A172 (cell line): ENCODE results near the gene ARHGEF7. TPM values are rescaled to one million over a fixed set of nuclear protein-coding genes. Genes with fewer than 3 reads are reported as not detected.
"Not testable (repeated sequence)": the region's sequence is repeated elsewhere in the genome, so short reads cannot be mapped to it uniquely, and the experiment has no call there.

ENCODE experiments used
- DNase-seq: peaks from one replicate; pipeline ENCODE4 v3.0.0-alpha.2; 2015; ENCODE audit warnings: low spot score
- total RNA-seq: library from RNA; depleted of rRNA; stranded (reverse); fragments of >200 nt; shearing (Covaris generic); gene quantifications from 2 replicates; pipeline ENCODE4 v1.2.3, GENCODE V29; 2014; rRNA removed

ARHGEF7 gene
- 18.7 and 26.9 TPM in 2 replicates for total RNA-seq

DNA sequence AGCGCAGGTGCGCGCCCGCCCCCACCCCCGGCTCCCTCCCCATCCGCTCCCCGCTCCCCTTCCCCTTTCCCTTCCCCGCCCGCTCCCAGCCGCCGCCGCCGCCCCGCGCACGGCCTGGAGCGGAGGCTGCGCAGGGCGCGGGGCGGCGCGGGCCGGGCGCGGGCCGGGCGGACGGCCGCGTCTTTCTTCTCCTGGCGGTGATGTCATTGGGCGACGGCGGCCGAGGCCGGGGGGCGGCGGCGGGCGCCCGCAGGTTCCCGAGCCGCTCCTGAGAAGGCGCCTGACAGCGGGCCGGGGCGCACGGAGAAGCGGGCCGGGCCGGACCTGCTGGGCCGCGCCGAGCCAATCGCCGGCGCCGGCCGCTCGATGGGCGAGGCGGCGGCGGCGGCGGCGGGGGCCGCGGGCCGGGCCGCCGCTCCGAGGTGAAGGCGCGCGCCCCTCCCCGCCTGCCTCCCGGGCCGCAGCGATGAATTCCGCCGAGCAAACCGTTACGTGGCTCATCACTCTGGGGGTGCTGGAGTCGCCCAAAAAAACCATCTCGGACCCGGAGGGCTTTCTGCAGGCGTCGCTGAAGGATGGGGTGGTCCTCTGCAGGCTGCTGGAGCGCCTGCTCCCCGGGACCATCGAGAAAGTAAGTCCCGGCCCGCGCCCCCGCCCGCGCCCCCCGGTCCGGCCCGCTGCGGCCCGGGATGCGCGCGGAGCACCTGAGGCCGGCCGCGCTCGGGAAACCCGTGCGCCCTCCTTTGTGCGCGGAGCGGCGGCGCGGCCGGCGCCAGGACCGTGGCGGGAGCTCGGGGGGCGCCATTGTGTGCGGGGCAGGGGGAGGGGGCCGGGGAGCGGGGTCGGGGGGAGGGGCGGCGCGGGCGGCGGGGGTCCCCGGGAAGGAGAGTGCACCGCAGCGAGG, at the start of gene ARHGEF7:
ARHGEF7 (plus strand) TSS at position 250 of the 904 bp plus-strand sequence; CDS start at position 467, 217 bp downstream.
- no peak for DNase-seq

- DNase-seq = no peak
Measured at GRCh38 chr13:111065698-111066097, 49.4 kb upstream of the ARHGEF7 start.

GRCh38 chr13:111066544-111066943, 48.6 kb upstream of the ARHGEF7 start:
- no peak for DNase-seq

DNA sequence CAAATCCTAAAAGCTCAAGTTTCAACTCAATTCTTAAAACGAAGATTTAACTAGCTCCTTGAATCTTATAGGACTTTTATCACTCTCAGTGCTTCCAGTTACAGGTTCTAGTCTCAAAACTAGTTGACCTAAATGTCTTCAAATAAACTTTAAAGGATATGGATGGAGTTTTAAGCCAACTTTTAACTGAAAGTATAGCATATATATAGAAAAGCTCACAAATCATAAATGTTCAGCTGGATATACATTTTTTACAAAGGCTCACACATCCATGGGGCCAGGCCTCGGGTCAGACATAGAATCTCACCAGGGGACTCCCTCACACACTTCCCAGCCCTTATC, 47.1 kb upstream of the ARHGEF7 start:
- DNase-seq = no peak

GRCh38 chr13:111071120-111071519, 44.0 kb upstream of the ARHGEF7 start:
- not testable (repeated sequence) for DNase-seq

DNA sequence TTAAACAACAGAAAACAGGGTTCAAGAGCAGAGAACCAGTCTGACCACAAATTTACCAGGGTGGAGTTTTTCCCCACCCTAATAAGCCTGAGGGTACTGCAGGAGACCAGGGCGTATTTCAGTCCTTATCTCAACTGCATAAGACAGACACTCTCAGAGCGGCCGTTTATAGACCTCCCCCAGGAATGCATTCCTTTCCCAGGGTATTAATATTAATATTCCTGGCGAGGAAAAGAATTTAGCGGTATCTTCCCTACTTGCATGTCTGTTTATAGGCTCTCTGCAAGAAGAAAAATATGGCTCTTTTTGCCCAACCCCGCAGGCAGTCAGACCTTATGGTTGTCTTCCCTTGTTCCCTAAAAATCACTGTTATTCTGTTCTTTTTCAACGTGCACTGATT, 43.6 kb upstream of the ARHGEF7 start:
- DNase-seq = not testable (repeated sequence)

DNA sequence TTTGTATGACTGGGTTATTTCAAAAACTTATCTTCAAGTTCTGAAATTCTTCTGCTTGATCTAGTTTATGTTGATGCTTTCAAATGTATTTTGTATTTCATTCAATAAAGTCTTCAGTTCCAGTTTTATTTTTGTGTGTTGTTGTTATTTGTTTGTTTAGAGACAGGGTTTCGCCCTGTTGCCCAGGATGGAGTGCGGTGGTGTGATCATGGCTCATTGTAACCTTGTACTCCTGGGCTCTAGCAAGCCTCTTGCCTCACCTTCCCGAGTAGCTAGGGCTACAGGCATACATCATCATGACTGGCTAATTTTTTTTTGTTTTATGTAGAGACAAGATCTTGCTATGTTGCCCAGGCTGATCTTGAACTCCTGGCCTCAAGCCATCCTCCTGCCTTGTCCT, 40.3 kb upstream of the ARHGEF7 start:
- no peak for DNase-seq

DNA sequence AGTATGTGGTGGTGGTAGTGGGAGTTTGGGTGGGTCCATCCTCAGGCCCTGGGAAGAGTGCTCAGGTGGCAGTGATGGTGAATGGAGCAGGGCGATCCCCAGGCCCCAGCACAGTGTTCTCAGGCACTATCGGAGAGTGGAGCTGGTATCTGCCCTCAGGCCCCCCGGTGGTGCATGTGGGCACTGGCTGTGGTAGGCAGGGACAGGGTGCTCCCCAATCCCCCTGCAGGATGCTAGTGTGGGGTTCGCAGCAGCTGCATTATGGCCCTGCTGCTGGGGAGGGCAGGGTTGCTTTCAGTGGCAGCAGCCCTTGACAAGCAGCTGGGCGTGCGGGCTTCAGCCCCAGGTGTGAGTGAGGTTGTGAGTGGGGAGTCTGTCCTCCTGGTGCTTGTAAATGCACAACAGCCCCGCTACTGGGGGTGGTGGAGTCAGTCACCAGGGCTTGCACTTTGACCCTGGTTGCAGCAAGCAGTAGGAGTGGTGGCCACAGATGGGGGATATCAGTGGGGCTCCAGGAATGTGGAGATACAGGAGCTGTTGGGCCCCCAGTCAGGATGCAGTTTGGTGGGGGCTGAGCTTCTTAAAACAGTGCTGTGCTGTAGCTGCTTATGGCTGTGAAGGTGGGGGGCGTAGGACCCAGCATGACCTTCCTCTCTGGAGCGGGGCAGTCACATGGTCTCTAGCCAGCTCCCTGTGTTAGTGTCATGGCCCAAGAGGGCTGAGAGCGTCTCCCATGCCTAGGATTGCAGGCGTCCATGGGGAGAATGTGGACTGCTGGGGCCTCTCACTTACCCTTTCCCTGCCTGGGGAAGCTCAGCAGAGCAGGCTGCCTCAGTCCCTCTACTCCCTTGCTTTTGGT, 38.7 kb upstream of the ARHGEF7 start:
- no peak for DNase-seq

GRCh38 chr13:111079375-111079774, 35.7 kb upstream of the ARHGEF7 start:
- DNase-seq = no peak

DNA sequence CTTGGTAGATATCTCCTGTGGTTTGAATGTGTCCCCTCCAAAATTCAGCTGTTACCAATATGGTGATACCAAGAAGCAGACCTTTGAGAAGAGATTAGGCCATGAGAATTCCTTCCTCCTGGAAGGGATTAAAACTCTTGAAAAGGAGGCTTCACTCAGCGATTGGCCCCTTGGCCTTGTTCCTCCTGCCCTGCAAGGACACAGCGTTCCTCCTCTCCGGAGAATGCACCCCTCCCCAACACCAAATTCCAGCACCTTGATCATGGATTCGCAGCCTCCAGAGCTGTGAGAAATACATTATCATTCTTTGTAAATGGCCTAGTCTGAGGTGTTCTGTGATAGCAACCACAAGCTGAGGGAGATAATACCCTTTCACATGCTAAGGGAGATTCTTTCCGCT, 34.5 kb upstream of the ARHGEF7 start:
- no peak for DNase-seq

- no peak for DNase-seq
Measured at GRCh38 chr13:111082240-111082639, 32.9 kb upstream of the ARHGEF7 start.

DNA sequence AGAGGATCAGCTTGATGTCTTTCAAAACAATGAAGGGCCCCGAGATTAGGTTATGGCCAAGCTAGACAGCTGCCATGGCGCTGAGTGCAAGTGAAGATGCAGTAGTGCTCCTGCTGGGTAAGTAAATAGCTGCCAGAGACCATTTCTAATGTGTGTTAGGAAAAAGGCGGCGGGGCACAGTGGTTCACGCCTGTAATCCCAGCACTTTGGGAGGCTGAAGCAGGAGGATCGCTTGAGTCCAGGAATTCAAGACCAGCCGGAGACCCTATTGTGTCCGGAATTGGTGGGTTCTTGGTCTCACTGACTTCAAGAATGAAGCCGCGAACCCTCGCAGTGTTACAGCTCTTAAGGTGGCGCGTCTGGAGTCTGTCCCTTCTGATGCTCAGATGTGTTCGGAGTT, 32.3 kb upstream of the ARHGEF7 start:
- DNase-seq = not testable (repeated sequence)

- DNase-seq = not testable (repeated sequence)
Measured at GRCh38 chr13:111083693-111084092, 31.4 kb upstream of the ARHGEF7 start.

- DNase-seq = no peak
Measured at GRCh38 chr13:111090169-111090568, 24.9 kb upstream of the ARHGEF7 start.

DNA sequence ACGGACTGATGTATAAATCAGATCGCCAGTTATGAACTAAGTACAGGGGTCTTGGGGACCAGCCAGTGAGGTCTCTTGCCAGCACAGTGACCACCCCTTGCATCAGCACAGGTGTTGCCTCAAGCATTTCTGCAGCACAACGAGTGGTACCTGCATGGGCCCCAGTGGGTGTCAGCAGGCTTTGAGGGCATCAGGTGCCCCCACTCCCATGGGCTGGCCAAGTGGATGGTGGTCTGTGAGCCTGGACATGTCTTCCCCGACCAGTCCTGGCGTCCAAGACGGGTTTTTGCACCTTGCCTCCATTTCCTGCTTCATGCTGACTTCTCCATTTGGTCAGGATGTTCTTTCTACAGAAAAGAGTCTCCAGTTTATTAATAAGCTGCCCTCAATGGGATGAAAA, 22.4 kb upstream of the ARHGEF7 start:
- no peak for DNase-seq

- no peak for DNase-seq
Measured at GRCh38 chr13:111093136-111093535, 22.0 kb upstream of the ARHGEF7 start.

GRCh38 chr13:111093634-111094033, 21.5 kb upstream of the ARHGEF7 start:
- DNase-seq = no peak

- DNase-seq = no peak
Measured at GRCh38 chr13:111095031-111095840, 19.9 kb upstream of the ARHGEF7 start.

DNA sequence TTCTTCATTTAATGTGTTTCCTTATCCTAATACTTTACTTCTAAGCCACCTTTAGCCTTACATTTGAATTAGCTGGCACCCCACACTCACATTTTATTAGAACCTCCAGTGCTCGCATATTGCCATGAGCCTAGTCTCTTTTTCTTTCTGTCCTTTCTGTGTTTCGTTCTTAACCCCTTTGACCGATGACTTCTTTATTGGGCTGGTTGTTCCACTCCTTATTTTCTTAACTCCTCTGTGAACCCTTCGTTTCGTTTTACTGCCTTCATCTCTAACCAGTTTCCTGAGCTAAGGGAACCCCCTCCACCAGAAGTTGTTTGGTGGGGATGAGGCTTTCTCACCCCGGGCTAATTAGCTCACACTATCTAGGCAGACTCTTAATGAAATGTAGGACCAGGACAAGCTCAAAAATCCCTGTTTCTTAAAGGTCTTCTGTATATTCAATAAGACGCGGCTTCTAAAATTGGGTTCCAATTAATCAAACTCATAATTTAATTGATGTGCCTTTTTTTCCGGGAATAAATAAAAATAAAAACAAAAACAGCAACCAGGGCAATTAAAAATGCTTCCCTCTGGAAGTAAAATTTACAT, 19.1 kb upstream of the ARHGEF7 start:
- DNase-seq = no peak

GRCh38 chr13:111099290-111099689, 15.8 kb upstream of the ARHGEF7 start:
- DNase-seq = no peak

DNA sequence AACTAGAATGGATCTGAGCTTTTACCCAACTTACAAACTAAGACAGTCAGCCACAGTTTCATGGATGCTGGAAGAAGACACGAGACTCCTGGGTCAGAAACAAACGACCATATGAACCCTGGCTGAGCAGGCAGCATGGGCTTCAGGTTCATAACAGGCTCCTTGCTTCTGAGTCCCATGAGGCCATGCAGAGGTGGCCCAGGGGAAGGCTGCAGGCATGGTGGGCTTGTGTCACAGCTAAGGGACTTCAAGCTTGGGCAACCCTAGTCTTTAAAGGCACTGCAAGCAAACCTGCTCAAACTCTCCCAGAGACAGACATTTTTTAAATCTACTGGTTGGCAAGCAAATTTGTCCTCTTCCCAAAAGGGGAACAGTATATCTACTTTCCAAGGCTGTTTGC, 5.1 kb upstream of the ARHGEF7 start:
- no peak for DNase-seq
